Activated CD8-positive, alpha-beta memory T cell treated with anti-CD3 and anti-CD28 coated beads for 1 hour (primary cell): Measurements from ENCODE around the gene CAPN7.
A peak's percentile ranks its signal among the peaks of the same experiment; 100 is the strongest.

Experiments
- DNase-seq, 2 donors: peaks; one replicate each; pipeline ENCODE4 v3.0.0-alpha.2; 2020; ENCODE audit warnings: low read depth in 1 of 2; ENCODE audit errors: extremely low read depth in 1 of 2

CAPN7 gene

GRCh38 chr3:15198686-15199085, 7.4 kb upstream of the CAPN7 start:
- DNase-seq, result no peak

GRCh38 chr3:15199493-15200105, 6.4 kb upstream of the CAPN7 start:
- DNase-seq, result no peak

GRCh38 chr3:15204005-15204404, 2.0 kb upstream of the CAPN7 start:
- no peak for DNase-seq

GRCh38 chr3:15205482-15205933, 538 bp upstream of the CAPN7 start:
- DNase-seq, result no peak

GRCh38 chr3:15206662-15207576, 873 bp downstream of the CAPN7 start:
- DNase-seq, result no peak

- no peak for DNase-seq
These were observed 1.9 kb downstream of the CAPN7 start for GRCh38 chr3:15207836-15208504.

- no peak for DNase-seq
These were observed 5.9 kb downstream of the CAPN7 start for GRCh38 chr3:15211937-15212336.

- no peak for DNase-seq
These were observed 8.7 kb downstream of the CAPN7 start for GRCh38 chr3:15214758-15215157.

GRCh38 chr3:15215996-15216395, 9.9 kb downstream of the CAPN7 start:
- no peak for DNase-seq

- DNase-seq, result no peak
These were observed 10.5 kb downstream of the CAPN7 start for GRCh38 chr3:15216501-15216900.

GRCh38 chr3:15217011-15217671, 11.1 kb downstream of the CAPN7 start:
- no peak for DNase-seq

GRCh38 chr3:15217841-15218267, 11.8 kb downstream of the CAPN7 start:
- DNase-seq, result no peak

GRCh38 chr3:15218689-15219088, 12.6 kb downstream of the CAPN7 start:
- no peak for DNase-seq

- no peak for DNase-seq
These were observed 14.0 kb downstream of the CAPN7 start for GRCh38 chr3:15220056-15220455.

GRCh38 chr3:15220661-15221060, 14.6 kb downstream of the CAPN7 start:
- DNase-seq, result no peak

GRCh38 chr3:15221574-15222217, 15.7 kb downstream of the CAPN7 start:
- no peak for DNase-seq

- DNase-seq, result no peak
These were observed 17.9 kb downstream of the CAPN7 start for GRCh38 chr3:15223685-15224572.

- no peak for DNase-seq
These were observed 22.1 kb downstream of the CAPN7 start for GRCh38 chr3:15228147-15228546.

- DNase-seq, result no peak
These were observed 23.2 kb downstream of the CAPN7 start for GRCh38 chr3:15229262-15229661.

- DNase-seq, result peak; percentile 11 to 15
These were observed 35.3 kb downstream of the CAPN7 start for GRCh38 chr3:15241341-15241740.
